Stimulated activated CD8-positive, alpha-beta memory T cell treated with anti-CD3 and anti-CD28 coated beads, Interleukin-4, amount 100 ng/mL, for 1 hour (primary cell): Measurements from ENCODE around the gene CDH4.

Experiments used
- DNase-seq, 2 donors: peaks; one replicate each; pipeline ENCODE4 v3.0.0-alpha.2; 2020; ENCODE audit warnings: low read depth in 2 of 2, low spot score in 1 of 2

Gene CDH4

GRCh38 chr20:61625246-61625645 lies 373.2 kb downstream of the CDH4 start:
- no peak for DNase-seq

DNA sequence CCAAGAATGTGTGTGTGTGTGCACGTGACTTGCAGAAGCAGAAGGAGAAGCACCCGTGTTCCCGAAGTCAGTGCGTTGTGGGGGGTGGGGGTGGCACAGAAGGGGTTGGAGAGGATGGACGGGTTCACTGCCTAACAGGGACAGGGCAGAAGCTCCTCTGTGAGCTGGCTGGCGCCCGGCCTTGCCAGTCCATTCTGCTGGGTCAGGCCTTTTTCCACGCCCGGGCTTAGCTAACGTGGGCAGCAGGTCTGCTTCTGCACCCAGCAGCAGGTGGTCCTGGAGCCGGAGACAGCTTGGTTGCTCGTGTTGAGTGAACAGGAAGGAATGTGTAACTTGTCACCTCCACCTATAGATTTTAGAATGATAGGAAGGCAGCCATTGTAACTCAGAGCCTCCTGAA lies 374.4 kb downstream of the CDH4 start:
- DNase-seq, result no peak

- DNase-seq, result no peak
Measured at GRCh38 chr20:61627791-61628415, 375.8 kb downstream of the CDH4 start.

DNA sequence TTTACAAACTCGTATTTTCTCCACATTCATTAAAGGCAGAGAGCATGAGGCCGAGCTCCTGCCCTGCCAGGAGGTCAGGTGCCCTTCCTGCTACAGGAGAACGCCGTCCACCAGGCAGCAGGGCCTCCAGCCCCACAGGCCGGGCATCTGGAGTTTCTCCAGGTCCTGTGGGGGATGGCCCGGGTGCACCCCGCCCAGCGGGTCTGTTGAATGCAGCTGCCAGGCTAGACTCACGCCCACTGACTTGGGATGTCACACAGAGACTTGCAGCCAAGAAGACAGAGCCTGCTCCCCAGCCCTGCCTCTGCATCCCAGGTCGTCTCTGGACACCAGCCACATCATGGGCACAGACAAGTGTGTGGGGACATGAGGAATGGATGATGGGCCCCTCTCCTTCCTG lies 376.4 kb downstream of the CDH4 start:
- no peak for DNase-seq

- no peak for DNase-seq
Measured at GRCh38 chr20:61628901-61629601, 377.0 kb downstream of the CDH4 start.

DNA sequence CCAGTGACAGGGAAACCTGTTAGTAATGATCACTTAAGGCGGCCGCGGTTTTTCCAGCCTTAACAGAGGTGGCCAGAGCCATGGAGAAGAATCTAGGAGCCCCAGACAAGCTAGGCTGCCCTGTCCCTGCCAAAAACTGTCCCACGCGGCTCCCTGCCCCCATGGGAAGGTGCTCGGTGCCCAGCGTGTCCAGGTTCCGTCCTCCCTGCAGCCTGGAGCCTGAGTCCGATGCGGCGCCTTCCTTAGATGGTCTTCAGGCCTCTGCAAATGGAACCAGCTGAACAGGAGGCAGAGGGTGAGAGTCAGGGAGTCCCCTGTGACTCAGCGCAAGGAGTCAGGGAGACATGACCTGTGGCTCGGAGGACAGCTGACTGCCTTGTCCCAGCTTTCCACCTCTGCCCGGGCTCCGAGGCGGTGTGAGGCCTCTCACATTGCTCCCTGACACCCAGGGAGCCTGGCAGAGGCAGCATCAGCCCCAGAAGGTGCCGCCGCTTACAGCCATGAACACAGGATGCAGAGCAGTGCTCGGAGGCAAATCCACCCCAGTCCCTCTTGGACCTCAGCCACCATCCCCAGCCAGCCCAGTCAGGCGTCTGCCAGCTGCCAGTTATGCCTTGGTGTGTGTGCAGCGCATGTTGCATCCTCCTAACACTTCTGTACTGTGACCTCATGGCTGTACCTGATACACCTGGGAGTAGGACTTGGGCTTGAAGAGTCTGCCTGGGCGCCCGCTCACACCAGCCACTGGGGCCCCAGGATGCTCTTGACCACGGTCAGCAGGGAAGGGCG lies 377.7 kb downstream of the CDH4 start:
- no peak for DNase-seq

DNA sequence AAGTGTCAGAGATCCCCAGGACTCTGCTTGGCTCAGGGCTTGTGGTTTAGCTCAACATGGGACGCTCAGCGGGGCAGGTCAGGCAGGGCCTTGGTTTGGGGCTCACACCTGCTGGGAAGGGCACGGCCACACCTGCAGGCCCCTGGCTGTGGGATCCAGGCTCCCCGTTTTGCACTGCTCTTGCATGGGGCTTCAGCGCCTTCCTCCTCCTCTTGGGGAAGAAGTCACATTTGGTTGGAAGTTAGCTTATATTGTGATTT lies 378.3 kb downstream of the CDH4 start:
- no peak for DNase-seq

GRCh38 chr20:61630816-61631215 lies 378.8 kb downstream of the CDH4 start:
- no peak for DNase-seq

- DNase-seq, result no peak
Measured at GRCh38 chr20:61631751-61632150, 379.7 kb downstream of the CDH4 start.

DNA sequence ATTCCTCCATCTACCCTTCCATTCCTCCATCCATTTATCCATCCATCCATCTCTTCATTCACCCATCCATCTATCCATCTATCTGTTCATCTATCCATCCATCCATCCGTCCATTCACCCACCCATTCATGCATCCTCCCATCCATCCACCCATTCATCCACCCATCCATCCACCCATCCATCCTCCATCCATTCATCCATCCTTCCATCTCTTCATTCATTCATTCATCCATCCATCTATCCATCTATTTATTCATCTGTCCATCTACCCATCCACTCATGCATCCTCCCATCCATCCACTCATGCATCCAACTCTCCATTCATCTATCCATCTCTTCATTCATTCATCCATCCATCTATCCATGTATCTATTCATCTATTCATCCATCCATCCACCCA lies 380.9 kb downstream of the CDH4 start:
- no peak for DNase-seq

- no peak for DNase-seq
Measured at GRCh38 chr20:61634376-61635145, 382.5 kb downstream of the CDH4 start.

- DNase-seq, result no peak
Measured at GRCh38 chr20:61635721-61636455, 383.8 kb downstream of the CDH4 start.

GRCh38 chr20:61636531-61637116 lies 384.6 kb downstream of the CDH4 start:
- no peak for DNase-seq

DNA sequence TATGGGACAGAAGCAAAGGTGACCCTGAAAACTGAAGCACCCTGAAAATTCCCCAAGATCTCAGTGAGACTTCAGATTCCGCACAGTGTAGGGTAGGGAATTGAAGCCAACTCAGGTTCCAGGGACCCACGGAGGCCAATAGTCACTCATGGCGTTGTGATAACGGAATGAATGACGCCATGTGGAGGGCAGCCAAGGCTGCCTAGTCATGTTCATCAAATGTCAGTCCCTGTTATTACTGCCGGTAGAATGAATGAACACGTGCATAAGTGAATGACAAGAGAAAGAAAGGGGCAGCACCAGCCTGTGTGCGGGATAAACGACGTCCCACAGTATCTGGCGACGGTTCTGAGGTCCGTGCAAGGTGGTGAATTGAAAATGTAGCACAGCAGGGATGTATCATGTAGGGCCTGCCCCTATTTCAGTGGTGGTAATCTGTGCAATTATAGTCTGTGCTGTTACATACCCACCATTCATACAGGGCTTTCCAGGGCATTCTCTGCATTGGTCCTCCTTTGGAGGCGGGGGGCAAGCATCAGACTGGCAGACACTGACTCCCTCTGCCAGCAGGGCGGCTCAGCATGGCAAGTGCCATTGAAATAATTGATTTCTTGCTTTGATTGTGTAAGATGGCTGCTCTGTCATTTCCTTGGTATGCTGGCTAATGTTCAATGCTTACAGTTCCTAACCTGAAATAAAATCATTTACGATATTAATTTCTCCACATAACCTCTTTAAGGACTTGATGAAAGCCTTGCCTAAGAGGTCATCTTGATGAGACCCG lies 386.9 kb downstream of the CDH4 start:
- DNase-seq, result no peak

DNA sequence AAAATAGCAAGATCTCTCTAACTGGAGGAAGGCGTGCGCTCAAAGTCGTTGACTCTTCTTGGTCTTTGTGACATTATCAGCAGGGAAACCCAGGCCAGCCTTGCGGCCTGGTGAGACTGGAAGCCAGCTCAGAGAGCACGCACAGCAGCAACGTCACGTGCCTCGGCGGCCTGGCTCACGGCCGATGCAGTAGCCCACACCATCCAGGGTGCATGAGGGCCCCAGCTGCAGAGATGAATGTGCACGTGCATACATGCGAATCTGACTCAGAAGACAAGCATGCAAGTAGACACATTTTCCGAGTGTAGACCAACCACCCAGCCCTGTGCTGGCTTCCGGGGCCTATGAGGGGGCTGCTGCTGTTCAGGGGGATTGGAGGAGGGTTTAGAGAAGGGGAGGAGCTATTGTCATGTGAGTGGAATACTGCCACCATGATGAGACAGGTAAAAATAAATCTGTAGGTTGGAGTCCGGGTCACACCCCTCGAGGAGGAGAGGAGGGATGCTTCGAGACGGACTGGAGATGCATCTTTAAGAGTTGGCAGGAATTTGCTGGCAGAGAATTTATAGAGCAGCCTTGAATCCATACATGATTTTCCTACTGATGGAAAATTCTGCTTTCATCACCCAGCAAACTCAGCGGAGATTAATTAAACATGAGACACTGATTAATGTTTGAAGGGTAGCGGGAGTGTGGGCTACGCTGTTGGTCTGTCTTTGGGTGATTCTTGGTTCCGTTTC lies 388.2 kb downstream of the CDH4 start:
- no peak for DNase-seq

GRCh38 chr20:61640871-61641245 lies 388.8 kb downstream of the CDH4 start:
- DNase-seq, result no peak

- DNase-seq, result no peak
Measured at GRCh38 chr20:61643656-61644377, 391.8 kb downstream of the CDH4 start.

DNA sequence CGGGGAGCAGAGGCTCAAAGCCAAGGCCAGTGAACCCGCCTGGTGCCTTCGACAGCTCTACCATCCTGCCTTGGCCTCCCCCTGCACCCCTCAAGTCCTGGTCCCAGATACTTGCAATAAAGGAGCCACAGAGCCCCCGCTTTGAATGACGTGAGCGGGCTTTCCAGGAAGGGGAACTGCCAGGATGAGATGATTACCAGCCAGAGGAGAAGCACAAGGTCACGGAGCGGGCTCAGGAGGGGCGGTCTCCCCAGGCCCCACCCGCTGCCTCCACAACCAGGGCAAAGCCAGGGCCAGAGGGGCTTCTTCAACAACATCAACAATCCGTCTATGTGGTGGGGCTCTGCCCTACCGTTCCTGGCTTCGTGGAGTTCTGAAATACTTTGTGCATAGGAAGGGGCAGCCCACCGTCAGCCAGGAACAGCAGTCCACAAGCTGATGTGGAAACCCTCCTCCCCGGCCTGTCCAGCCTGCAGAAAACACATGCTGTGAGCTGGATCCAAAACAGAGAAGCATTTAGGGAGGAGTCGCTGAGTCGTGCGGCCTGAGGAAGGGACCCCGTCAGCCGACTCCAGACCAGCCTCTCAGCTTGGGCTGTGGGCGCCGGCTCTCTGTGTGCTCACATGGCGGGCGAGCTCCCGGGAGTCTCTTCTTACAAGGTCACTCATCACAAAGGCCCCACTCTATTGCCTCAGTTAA lies 392.5 kb downstream of the CDH4 start:
- DNase-seq, result no peak
